ENCODE measurements around the gene NOLC1. TPM values are rescaled to one million over a fixed set of nuclear protein-coding genes. Genes with fewer than 3 reads are reported as not detected.
A peak's percentile ranks its signal among the peaks of the same experiment; 100 is the strongest.

The NOLC1 gene
- total and polyA plus RNA-seq, 2 of the 13 experiments (the other 11 are each of a cell fraction or from before 2014, with no cell fraction given), result 50.6 to 81.0 TPM

- TF ChIP-seq, protein P1, sequence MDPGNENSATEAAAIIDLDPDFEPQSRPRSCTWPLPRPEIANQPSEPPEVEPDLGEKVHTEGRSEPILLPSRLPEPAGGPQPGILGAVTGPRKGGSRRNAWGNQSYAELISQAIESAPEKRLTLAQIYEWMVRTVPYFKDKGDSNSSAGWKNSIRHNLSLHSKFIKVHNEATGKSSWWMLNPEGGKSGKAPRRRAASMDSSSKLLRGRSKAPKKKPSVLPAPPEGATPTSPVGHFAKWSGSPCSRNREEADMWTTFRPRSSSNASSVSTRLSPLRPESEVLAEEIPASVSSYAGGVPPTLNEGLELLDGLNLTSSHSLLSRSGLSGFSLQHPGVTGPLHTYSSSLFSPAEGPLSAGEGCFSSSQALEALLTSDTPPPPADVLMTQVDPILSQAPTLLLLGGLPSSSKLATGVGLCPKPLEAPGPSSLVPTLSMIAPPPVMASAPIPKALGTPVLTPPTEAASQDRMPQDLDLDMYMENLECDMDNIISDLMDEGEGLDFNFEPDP (CRISPR knock-in tag; conservative IDR thresholded peaks at IDR 0.05), result no peak
- TF ChIP-seq ZNF329 (CRISPR knock-in tag; IDR thresholded peaks at IDR 0.05; ENCODE audit: low read depth) (0 out of 2 replicates have a peak, but pooled peaks have one; percentile 39), MIER2 (CRISPR knock-in tag; IDR thresholded peaks at IDR 0.05) (peak; percentile 69; the same call in 1 of the 2 replicates), POGZ (CRISPR knock-in tag; IDR thresholded peaks at IDR 0.05) (peak; percentile 85), ZNF747 (CRISPR knock-in tag; IDR thresholded peaks at IDR 0.05; ENCODE audit: borderline replicate concordance) (no peak; the same call in 1 of the 2 replicates), ZNF746 (CRISPR knock-in tag; IDR thresholded peaks at IDR 0.05) (no peak), ARNT2 (CRISPR knock-in tag; IDR thresholded peaks at IDR 0.05; ENCODE audit: low read depth) (0 out of 2 replicates have a peak, but pooled peaks have one; percentile 65), ZNF460 (CRISPR knock-in tag; IDR thresholded peaks at IDR 0.05; ENCODE audit: borderline replicate concordance) (no peak; the same call in 1 of the 2 replicates), FOXP4 (CRISPR knock-in tag; IDR thresholded peaks at IDR 0.05) (no peak; the same call in 1 of the 2 replicates), GLI4 (CRISPR knock-in tag; IDR thresholded peaks at IDR 0.05; ENCODE audit: borderline replicate concordance) (peak; percentile 93; the same call in 1 of the 2 replicates), U2AF2 (IDR thresholded peaks at IDR 0.05; ENCODE audit: low read depth, low read length) (0 out of 2 replicates have a peak, but pooled peaks have one; percentile 24), ZNF446 (CRISPR knock-in tag; IDR thresholded peaks at IDR 0.05) (no peak), SIX4 (CRISPR knock-in tag; IDR thresholded peaks at IDR 0.05) (peak; percentile 46; the same call in 1 of the 2 replicates), SYNCRIP (IDR thresholded peaks at IDR 0.05; ENCODE audit: insufficient read depth, low read depth, low read length) (no peak), SOX6 (IDR thresholded peaks at IDR 0.05) (no peak), SOX6 (CRISPR knock-in tag; IDR thresholded peaks at IDR 0.05) (no peak; the same call in 1 of the 2 replicates), IKZF5 (CRISPR knock-in tag; IDR thresholded peaks at IDR 0.05) (peak; percentile 67; the same call in 1 of the 2 replicates), RAD21 (CRISPR knock-in tag; IDR thresholded peaks at IDR 0.05) (peak; percentile 67), ZBTB7B (CRISPR knock-in tag; IDR thresholded peaks at IDR 0.05) (peak; percentile 20; the same call in 1 of the 2 replicates)
- TF ChIP-seq, protein P2, sequence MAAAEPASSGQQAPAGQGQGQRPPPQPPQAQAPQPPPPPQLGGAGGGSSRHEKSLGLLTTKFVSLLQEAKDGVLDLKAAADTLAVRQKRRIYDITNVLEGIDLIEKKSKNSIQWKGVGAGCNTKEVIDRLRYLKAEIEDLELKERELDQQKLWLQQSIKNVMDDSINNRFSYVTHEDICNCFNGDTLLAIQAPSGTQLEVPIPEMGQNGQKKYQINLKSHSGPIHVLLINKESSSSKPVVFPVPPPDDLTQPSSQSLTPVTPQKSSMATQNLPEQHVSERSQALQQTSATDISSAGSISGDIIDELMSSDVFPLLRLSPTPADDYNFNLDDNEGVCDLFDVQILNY (CRISPR knock-in tag; conservative IDR thresholded peaks at IDR 0.05), result no peak
- TF ChIP-seq, protein P3, sequence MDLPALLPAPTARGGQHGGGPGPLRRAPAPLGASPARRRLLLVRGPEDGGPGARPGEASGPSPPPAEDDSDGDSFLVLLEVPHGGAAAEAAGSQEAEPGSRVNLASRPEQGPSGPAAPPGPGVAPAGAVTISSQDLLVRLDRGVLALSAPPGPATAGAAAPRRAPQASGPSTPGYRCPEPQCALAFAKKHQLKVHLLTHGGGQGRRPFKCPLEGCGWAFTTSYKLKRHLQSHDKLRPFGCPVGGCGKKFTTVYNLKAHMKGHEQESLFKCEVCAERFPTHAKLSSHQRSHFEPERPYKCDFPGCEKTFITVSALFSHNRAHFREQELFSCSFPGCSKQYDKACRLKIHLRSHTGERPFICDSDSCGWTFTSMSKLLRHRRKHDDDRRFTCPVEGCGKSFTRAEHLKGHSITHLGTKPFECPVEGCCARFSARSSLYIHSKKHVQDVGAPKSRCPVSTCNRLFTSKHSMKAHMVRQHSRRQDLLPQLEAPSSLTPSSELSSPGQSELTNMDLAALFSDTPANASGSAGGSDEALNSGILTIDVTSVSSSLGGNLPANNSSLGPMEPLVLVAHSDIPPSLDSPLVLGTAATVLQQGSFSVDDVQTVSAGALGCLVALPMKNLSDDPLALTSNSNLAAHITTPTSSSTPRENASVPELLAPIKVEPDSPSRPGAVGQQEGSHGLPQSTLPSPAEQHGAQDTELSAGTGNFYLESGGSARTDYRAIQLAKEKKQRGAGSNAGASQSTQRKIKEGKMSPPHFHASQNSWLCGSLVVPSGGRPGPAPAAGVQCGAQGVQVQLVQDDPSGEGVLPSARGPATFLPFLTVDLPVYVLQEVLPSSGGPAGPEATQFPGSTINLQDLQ (CRISPR knock-in tag; IDR thresholded peaks at IDR 0.05), result 0 out of 2 replicates have a peak, but pooled peaks have one; percentile 14
Measured at GRCh38 chr10:102132563-102133372, 19.4 kb upstream of the NOLC1 start, which contains the start of gene PPRC1 (continued).

Data from HepG2 (cell line).